ENCODE measurements around the gene CNOT6L.

Gene CNOT6L

GRCh38 chr4:77710059-77710458 is 109.1 kb downstream of the CNOT6L start:
- DNase-seq, result no peak

- DNase-seq, result no peak
Observed at GRCh38 chr4:77706717-77707116, 112.5 kb downstream of the CNOT6L start.

- DNase-seq, result no peak
Observed at GRCh38 chr4:77703666-77704065, 115.5 kb downstream of the CNOT6L start.

GRCh38 chr4:77701121-77701520 is 118.0 kb downstream of the CNOT6L start:
- no peak for DNase-seq

DNA sequence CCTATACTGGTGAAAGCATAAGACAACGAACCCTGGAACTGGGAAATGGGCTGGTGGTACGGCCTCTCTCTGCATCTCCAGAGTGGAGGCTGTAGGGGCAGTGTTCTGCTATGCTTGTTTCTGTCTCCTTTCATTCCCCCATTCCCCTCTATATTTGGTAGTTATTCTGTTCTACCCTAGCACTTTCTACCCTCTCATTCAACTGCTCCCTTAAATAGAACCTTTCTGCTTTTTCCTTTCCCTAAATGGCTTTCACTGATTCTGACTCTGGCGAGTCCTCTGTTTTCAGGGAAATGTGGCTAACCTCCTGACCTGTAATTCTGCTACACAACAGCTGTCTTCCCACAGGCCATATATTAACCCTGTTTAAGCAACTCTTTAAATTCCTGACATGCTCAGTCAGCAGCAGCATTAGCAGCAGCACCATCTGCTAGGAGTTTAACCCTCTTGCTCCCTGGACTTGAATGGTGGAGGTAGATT is 119.4 kb downstream of the CNOT6L start:
- DNase-seq, result no peak

GRCh38 chr4:77697860-77698590 is 121.1 kb downstream of the CNOT6L start:
- peak; percentile 23 for DNase-seq

- no peak for DNase-seq
Observed at GRCh38 chr4:77695774-77696173, 123.4 kb downstream of the CNOT6L start.

- DNase-seq, result no peak
Observed at GRCh38 chr4:77692847-77693432, 126.2 kb downstream of the CNOT6L start.

DNA sequence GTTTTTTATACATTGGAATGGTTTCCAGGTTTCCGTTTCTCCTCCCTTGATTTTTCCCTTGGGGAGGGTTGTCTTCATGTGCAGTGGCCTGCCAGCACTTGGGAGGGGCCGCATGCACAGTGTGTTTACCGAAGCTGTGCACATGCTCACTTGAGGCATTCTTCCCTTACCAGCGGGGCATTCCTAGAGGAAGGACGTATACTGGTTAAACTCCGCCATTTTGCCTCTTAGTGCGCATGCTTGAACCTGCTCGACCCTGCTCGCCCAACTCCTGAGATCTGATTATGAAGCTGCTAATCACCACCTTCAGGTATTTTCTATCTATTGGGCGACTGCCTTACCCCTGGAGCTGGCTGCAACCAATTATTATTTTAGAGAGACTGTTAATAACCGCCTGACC is 137.4 kb downstream of the CNOT6L start:
- no peak for DNase-seq

DNA sequence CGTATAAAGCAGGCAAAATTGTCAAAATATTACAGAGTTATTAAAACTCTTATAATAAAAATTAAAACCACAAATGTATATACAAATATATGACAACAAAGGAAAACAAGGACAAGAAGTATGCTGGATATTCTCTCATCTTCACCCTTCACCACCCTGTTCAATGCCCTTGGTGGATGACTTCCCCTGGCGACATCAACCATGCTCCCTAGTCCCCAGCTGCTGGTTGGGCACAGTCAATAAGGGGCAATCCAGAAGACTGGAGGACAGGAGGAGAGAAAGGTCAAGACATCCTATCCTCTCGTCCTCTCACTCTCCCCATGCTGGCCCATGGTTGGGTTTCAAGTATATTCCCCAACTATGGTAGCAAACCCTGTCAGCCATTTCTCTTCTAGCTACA is 142.3 kb downstream of the CNOT6L start:
- no peak for DNase-seq

- DNase-seq, result no peak
Observed at GRCh38 chr4:77671051-77671450, 148.1 kb downstream of the CNOT6L start.

DNA sequence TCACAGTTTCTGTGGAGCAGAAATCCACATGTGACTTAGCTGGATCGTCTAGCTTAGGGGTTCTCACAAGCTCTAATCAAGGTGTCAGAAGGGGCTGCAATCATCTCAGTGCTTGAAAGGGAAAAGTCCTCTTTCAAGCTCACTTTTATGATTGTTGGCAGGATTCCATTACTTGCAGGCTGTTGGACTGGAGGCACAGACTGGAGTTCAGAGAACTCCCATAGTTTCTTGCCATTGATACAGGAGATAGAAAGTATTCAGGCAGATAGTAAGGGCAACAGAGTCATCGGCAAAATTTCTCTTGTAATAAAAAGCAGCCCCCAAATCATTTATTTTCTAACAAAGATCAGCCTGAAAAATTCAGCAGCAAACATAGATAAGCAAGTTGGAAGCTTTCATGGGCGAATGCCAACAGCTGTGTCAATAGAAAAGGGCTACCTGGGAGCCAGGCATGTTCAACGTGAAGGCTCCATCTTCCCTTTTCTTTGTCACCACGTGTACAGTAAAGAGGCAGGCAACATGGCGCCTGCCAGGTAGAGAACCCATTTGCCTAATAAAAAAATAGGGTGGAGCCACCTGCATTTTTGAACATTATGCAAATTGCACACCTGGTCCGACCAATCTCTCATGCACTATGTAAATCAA is 149.1 kb downstream of the CNOT6L start:
- DNase-seq, result no peak

- DNase-seq, result peak; percentile 3
Observed at GRCh38 chr4:77665381-77666069, 153.6 kb downstream of the CNOT6L start.

All from activated CD4-positive, alpha-beta T cell treated with anti-CD3 and anti-CD28 coated beads, Interleukin-2, Interleukin-6, amounts not matched to agents 100 ng/mL and 50 ng/mL, durations not matched to agents 16 hours and 8 hours (primary cell).